NCI-H2171 treated with DMSO at 0.1 percent for 48 hours (cell line): ENCODE results near the gene PHLDB2.

Experiments used
- DNase-seq: peaks from one replicate; lab custom pipeline; 2025; lab: John Stamatoyannopoulos, UW

The PHLDB2 gene

DNA sequence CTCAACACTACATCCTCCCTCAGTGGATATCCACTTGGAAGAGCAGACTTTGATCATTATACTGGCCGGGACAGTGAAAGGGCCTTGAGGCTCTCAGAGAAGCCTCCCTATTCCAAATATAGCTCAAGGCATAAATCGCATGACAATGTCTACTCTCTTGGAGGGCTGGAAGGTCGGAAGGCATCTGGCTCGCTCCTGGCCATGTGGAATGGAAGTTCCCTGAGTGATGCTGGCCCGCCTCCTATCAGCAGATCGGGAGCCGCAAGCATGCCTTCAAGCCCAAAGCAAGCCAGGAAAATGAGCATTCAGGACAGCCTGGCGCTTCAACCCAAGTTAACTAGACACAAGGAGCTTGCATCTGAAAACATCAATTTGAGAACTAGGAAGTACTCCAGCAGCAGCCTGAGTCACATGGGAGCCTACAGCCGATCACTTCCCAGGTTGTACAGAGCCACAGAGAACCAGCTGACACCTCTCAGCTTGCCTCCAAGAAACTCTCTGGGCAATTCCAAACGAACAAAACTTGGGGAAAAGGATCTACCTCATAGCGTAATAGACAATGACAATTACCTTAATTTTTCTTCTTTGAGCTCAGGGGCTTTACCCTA, 25.4 kb downstream of the PHLDB2 start:
- DNase-seq: no peak

DNA sequence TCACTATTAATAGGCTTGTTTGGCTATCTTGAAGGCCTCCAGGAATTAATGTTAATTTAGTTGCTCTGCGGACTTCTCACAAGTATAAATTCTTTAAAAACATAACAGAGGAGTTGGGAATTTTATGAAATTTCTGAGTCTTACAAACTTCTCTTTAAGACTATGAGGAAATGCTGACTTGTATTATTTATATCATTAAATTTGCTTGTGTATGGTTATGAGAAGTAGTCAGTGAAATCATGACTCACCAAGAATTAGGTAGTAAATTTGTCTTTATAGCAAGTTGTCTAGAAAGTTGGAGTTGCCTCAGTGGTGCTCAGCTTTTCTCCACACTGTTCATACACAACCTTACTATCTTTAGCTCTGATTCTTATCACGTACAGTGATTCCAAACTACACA, 26.5 kb downstream of the PHLDB2 start:
- no peak for DNase-seq

DNA sequence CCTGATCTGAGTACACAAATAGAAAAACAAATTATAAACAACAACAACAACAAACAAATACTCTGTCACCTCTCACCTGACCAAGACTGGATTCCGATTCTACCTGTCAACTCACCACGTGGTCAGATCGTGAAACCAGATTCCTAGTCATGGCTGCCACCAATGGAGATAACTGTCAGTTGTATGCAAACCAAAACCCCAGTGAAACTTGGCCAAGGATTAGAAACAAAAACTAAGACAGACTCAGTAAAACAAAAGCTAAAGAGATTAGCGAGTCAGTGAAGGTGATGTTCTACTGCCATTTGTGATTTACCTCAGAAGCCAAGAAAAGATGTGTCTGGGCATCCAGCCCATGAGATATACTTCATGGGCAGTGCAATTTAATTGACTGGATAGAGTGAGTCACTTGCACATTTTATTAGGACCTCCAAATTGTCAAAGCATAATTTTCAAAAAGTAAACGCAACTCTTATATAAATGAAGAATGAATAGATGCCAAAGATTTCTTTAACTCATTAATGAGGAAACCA, 31.1 kb downstream of the PHLDB2 start:
- DNase-seq: no peak

DNA sequence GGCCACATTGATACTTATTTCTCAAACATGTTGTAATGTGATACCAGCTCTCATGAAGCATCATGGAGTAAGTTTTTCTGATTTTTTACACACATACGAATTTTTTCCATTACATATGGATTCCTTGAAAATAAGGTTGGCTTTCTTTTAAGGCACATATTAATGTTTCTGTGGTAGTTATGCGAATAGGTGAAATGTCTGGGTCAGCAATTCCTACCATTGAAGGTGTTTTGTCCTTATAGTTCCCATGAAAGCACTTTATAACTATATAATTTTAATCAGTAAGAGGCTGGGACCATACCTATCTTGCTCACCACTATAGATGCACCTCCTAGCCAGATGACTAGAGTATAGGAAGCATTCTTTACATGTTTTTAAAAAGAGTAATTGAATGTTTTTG, 33.0 kb downstream of the PHLDB2 start:
- DNase-seq: no peak

DNA sequence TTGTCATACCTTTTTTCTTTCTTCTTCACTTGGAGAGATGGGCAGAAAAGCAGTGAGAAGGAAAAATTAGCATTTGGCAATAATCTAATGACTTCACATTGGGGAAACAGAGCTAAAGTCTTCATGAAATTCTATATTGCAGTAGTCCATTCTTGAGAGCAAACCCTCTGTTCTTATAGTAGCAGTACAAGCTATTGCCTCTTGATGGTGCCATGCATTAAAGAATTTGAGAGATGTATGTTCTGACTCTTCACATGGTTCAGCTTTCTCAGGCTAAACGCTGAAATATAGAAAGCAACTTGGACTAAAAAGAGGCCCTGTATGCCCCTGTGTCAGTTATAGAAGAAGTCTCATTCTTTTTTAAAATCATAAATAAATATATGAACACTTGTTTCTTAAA, 36.0 kb downstream of the PHLDB2 start:
- peak; percentile 76 for DNase-seq

DNA sequence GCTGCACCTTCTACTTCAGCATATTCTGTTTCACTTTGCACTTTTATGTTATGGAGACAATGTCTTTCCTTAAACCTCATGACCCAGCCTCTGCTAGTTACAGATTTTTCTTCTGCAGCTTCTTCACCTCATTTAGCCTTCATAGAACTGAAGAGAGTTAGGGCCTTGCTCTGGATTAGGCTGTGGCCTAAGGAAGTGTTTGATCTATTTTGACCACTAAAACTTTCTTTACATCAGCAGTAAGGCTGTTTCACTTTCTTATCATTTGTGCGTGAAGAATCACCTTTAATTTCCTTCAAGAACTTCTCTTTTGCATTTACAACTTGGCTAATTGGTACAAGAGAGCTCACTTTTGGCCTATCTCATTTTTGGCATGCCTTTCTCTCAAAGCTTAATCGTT, 40.9 kb downstream of the PHLDB2 start:
- DNase-seq: no peak

DNA sequence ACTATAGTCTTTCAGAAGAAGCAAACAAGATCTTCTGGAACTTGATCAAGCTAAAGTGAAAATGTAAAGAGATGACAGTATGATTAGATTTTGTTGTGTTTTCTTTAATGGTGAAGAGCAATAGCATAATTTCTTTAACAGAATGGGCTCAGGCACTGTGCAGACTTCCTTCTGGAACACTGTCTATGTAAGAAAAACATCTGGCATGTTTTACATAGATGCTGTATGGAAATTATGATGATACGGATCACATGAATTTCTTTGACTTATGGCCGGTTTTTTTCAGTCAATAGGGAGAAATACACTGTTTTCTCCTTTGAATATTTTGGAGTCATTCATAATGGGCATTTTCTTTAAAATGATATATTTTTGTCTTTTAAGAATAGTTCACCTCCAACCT, 42.6 kb downstream of the PHLDB2 start:
- no peak for DNase-seq

DNA sequence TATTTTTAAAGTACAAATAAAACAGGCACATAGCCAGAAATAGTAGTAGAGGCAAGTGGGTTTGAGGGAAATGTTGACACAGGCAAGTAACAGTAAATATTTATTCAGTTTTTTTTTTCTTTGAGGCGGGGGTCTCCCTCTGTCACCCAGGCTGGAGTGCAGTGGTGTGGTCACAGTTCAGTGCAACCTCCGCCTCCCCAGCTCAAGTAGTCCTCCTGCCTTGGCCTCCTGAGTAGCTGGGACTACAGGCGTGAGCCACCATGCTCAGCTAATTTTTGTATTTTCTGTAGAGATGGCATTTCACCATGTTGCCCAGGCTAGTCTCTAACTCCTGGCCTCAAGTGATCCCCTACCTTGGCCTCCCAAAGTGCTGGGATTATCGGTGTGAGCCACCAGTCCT, 43.5 kb downstream of the PHLDB2 start:
- no peak for DNase-seq

DNA sequence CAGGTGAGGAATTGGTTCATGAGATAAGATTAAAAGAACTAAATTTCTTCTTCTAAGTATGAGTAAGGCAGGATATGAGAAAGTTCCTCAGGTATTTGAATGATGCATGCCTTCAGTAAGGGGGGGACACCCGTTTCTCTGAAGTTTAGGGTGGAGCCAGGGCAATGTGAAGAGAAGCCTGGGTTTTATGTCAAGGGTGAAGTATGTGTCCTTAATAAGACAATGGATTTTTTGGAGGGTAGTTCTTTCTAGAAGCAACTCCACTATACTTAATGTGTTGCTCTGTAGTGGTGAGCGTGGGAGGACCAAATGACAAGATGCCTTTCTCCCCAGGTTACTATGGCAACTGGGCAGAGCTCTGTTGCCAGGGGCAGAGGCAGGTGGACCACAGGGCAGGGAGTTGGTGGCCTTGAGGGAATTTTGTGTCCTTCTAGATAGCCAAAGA, 44.0 kb downstream of the PHLDB2 start:
- DNase-seq: no peak

DNA sequence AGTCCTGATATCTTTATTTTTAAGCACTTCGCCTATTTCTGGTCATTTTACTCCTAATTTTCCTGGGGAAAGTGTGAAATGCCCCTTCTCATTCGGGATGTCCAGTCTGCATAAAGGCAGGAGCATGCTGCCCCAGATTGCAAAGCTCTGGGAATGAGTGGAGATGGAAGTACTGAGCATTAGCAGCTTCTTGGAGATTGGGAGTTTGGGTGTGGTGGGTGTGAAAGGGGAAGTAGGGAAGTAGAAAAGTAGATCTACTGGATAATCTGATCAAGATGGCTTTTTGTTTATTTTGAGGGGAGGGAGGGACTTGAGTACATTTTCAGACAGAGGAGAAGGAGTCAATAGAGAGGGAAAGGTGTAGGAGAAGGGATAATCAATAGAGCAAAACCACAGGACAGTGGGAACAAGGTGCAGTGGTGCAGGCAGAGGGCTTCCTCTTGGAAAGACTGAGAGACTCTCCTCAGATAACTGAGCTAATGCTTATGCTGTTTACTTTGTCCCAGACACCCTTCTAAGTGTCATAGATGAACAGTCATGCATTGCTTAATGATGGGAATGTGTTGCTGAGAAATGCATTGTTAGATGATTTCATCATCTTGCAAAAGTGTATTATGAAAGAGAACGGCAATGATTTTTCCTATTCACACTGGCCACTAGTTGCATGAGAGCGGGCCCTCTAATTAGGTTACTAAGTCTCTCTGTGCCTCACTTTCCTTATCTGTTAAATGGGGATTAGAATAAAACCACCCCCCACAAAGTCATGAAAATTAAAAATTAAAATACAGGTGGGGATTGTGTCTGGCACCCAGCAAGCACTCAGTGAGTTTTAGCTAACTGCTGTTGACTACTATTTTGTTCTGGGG, 45.5 kb downstream of the PHLDB2 start:
- DNase-seq: no peak

DNA sequence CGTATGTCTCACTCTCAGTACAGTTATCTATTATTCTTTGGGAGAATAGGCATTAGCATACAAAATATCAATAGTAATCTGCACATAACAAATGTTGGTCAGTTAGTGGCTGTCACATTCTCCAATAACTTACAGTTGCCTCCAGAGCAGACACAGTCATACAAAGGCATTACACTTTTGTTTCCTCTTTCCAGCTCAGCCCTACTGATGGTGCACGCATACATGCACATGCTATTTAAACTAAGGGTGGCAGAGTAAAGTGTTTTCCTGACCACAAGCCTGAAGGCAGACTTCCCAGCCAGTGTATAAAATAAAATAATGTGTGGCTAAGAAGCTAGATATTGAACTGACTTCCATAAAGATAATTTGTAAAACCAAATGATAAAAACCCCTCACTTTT, 47.6 kb downstream of the PHLDB2 start:
- no peak for DNase-seq

DNA sequence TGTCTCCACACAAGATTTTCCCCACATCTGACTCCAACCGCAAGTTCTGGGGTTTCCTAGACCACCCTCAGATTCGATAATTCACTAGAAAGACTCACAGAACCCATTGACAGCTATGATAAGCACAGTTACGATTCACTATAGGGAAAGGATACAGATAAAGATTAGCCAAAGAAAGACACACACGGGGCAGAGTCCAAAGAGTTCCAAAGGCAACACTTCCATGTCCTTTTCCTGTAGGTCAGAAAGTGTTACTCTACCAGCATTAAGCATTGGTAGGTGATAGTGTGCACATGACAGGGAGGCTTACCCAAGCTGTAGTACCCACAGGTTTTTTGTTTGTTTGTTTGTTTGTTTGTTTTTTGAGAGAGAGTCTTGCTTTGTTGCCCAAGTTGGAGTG, 48.1 kb downstream of the PHLDB2 start:
- no peak for DNase-seq

DNA sequence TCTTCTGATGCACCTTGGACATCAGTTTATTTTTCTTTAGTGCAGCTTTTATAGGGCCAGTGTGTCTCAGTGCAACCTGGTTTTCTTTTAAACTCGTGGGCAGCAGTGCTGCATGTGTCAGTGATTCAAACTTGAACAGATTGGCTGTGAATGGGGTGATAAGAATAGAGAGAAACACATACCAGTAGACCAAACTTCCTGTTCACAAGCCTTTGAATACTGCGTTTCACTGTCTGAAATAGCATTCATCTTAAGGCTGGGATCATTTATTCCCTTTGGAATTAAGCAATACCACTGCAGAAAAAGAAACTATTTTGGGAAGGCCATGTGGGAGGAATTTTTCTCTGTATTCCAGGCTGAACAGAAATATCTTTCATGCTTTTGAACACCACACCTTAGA, 51.7 kb downstream of the PHLDB2 start:
- no peak for DNase-seq

DNA sequence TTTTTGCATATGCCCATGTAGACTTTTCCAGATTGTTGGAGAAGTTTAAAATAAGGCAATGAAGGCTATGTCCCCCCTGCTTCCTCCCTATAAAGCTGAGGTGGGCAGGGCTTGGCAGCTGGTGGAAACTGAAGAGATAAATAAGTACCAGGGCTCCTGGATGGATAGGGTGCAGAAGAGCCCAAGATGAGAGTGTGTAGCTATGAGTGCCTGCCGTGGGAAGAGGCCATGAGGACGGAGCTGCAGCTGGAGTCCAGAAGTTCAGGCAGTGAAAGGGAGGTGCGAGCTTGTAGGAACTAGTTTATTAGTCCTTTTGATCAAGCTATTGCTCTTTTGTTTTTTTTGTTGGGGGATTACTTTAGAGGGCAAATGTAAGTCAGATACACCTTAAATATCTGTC, 52.4 kb downstream of the PHLDB2 start:
- no peak for DNase-seq

DNA sequence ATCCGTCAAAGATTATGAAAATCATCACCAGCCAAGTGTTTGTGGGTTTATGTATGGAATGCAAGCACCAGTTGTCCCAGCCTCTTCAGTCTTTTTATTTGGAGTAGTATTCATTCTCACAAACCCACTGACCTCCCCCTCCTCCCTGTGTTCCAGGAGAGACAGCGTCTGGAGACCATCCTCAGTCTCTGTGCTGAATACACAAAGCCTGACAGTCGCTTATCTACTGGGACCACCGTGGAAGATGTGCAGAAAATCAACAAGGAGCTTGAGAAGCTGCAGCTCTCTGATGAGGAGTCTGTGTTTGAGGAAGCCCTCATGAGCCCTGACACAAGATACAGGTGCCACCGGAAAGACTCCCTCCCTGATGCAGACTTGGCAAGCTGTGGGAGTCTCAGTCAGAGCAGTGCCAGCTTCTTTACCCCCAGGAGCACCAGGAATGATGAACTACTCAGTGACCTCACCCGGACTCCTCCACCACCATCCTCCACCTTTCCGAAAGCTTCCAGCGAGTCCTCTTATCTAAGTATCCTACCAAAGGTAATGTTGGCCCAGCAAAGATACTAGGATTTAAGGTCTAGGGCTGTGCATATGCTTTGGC, 54.2 kb downstream of the PHLDB2 start:
- DNase-seq: no peak

DNA sequence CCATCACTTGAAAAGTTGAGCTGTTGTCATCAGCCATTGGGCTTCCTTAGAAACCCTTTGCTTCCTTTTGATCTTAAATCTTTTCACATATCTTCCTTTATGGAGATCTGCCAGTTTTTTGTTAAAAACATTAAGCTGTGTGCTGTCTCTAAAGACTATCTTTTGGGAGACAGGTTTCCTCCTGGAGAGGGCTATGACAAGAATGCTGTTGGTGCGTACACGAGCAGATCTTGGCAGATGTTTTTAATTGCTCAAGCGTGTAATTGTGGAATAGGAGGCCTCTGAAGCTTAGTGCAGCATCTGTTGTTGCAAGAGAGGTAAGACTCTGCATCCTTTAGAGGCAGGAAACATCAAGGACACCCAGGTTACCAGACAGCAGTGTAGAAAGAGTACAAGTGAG, 56.8 kb downstream of the PHLDB2 start:
- peak; percentile 89 for DNase-seq

DNA sequence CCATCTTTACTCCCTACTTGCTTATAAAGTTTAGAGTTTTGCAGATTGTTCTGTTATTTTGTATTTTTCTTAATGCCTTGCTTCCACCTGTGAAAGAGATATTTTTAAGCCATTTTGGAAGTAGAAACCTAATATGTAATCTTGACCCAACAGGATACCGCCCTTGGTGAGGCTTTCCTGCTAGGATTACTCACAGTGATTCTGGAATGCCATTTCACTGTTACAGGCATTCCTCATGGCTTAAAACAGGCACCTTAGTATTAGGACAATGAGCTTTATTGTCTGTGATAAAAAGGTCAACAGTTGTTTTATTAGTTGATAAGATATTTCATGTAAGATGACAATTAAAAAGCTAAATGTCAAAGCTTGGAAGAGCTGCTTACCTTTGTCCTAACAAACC, 58.2 kb downstream of the PHLDB2 start:
- DNase-seq: no peak

DNA sequence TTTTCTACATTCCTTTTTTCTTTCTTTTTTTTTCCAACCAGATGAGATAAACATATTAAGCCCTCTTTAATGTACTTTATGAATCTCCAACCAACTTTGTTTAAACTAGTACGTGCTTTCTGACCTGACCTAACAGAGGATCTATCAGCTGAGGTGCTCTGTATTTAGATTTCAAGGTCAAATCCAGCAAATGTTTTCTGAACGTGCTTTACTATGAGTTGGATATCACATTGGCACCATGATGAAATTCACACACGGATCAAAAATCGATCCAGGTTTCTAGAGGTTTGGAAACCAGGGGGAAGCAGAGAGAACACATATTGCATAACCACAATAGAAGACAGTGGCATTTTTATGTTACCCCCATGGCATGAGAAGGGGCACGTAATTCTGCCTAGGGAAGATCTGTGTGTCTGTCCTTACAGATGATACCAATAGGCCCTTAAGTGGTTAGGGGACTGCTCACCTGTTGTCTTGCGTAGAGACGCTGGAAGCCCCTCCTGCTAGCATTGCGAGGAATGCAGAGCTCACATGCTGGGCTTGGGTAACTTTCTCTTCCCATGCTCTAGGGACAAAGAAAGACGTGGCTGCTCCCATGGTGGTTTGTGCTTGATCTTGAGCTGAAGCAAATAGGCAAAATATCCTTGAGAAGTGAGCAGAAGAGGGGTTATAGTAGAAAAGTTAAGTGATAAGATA, 60.5 kb downstream of the PHLDB2 start:
- DNase-seq: no peak

DNA sequence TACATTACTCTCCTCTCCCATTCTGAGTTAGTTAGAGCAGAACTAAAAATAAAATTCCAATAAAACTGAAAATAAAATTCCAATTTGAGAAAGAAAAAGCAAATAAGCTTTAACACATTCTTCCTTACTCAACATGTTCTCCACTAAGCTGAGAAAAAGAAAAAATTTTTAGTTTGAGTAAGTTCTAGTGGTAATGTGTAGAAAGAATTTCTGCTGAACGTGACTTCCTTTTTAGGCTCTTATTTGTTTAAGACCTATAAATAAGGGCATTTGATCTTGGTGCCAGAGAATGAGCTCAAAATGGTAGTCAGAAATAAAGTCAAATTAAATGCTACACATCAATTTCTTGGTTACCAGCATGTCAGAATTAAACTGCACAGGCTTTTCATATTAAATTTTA, 62.1 kb downstream of the PHLDB2 start:
- DNase-seq: no peak

DNA sequence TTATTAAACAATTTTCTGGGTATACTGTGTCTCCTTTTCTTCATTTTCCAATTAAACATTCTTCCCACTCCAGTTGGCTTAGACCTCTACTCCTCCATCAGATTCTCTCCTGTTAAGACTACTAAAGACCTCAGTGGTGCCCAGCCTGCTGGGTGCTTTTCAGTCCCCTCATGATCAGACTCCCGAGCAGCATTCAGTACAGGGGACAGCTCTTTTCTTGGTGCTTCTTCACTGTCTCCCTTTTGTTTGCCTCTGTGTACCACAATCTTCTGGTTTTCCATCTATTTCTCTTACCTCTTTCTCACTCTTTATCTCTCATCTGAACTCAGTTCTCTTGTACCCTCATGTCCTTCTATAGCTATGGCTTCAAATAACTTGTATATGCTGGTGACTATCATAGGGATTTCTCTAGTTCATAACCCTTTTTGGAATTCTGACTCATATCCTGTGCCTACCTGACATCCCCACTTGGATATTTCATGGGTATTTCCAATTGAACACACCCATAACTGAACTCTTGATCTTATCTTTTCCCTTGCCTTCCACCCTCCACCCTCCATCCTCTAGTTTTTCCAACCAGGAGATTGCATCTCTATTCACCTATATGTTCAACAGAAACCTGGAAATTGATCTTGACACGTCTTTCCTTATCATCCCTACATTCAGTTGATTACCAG, 64.2 kb downstream of the PHLDB2 start:
- DNase-seq: no peak

DNA sequence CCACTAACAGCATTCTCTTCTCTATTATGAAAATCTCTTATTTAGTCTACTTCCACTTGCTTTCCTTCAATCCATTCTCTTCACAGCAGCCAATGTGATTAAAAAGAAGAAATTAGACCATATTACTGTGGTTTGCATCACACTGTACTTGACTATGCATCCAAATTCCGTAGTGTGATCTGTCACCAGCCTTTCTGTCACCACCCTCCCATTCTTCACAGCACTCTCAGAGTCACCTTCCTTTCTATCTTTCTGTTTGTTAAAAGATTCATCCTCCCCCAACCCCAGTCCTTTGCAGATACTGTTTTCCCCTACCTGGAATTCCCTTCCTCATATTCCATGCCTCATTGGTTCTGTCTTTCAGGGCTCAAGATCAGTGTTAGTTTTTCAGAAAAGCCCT, 64.7 kb downstream of the PHLDB2 start:
- DNase-seq: no peak

DNA sequence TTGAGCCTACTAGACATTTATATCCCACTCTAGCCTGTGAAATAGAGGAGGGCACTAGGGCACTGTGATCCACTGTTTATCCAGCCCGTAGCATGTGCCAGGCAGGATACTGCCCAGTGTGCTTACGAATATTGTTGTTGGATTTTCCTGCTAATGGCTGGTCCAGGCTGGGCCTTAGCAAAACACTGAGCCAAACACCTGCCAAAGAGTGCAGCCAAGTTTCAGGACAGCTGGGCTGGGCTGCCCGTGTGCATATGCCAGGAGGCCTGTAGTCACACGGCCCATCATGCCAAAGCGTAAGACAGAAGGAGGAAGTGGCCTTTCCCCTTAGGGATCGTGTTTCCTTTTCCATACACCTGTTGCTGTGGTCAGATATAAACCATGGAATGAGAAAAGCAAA, 65.2 kb downstream of the PHLDB2 start:
- DNase-seq: no peak
